PC-9 (cell line): ENCODE results near the gene AFAP1. TPM values are rescaled to one million over a fixed set of nuclear protein-coding genes. Genes with fewer than 3 reads are reported as not detected.

Experiments
- BruUV-seq: library from RNA; stranded (reverse); fragments of 400-500 nt; replicated peaks from 2 replicates; lab custom pipeline; 2021; lab: Mats Ljungman, UMichigan
- CTCF ChIA-PET: fragments of 300-600 bp; sonication (Branson Sonifier 250); formaldehyde crosslinking; loops from one replicate; lab custom pipeline; 2022; ENCODE audit warnings: antibody characterized with exemption; lab: Charles Lee
- POLR2A ChIA-PET: fragments of 300-600 bp; sonication (Branson Sonifier 250); formaldehyde crosslinking; loops from one replicate; lab custom pipeline; 2022; ENCODE audit warnings: antibody characterized with exemption; ENCODE audit not compliant: unreplicated experiment; lab: Charles Lee
- DNase-seq, 2 experiments: peaks; one replicate each; pipeline versions ENCODE4 v3.0.0 to v3.0.0-alpha.2; 2015 to 2022; ENCODE audit warnings: mixed read lengths in 1 of 2
- H2AFZ ChIP-seq: fragments of 200-600 bp; sonication (generic); 2 replicates; pipeline ENCODE4 v1.8.1; 2017; ENCODE audit warnings: antibody characterized with exemption
- H3F3A ChIP-seq: fragments of 200-600 bp; sonication (generic); 2 replicates; pipeline ENCODE4 v1.8.1; 2017; ENCODE audit warnings: antibody characterized with exemption, mild to moderate bottlenecking, low read depth; ENCODE audit not compliant: insufficient read depth
- H3K27ac ChIP-seq: fragments of 200-600 bp; sonication (generic); 2 replicates; pipeline ENCODE4 v1.6.1; 2016; ENCODE audit warnings: mixed run types
- H3K27me3 ChIP-seq: fragments of 200-600 bp; sonication (generic); 2 replicates; pipeline ENCODE4 v1.6.1; 2016; ENCODE audit warnings: low read depth, mixed run types; ENCODE audit not compliant: insufficient read depth
- H3K36me3 ChIP-seq: fragments of 200-600 bp; sonication (generic); 2 replicates; pipeline ENCODE4 v1.6.1; 2016; ENCODE audit warnings: low read depth, mixed run types
- H3K4me1 ChIP-seq: fragments of 200-600 bp; sonication (generic); replicated peaks from 2 replicates; pipeline ENCODE4 v1.6.1; 2016; ENCODE audit warnings: mixed run types; ENCODE audit not compliant: insufficient read depth
- H3K4me2 ChIP-seq: fragments of 200-600 bp; sonication (generic); 2 replicates; pipeline ENCODE4 v1.6.1; 2017; ENCODE audit warnings: mixed run types
- H3K4me3 ChIP-seq: fragments of 200-600 bp; sonication (generic); 2 replicates; pipeline ENCODE4 v1.6.1; 2016; ENCODE audit warnings: mixed run types
- H3K79me2 ChIP-seq: fragments of 200-600 bp; sonication (generic); 2 replicates; pipeline ENCODE4 v1.6.1; 2017; ENCODE audit warnings: low read depth, mixed run types
- H3K9me2 ChIP-seq: fragments of 200-600 bp; sonication (generic); 2 replicates; pipeline ENCODE4 v1.8.1; 2017; ENCODE audit warnings: mild to moderate bottlenecking; ENCODE audit not compliant: insufficient read depth
- H3K9me3 ChIP-seq: fragments of 200-600 bp; sonication (generic); 2 replicates; pipeline ENCODE4 v1.8.1; 2016; ENCODE audit warnings: low read depth; ENCODE audit not compliant: insufficient read depth
- H4K20me1 ChIP-seq: fragments of 200-600 bp; sonication (generic); 2 replicates; pipeline ENCODE4 v1.8.1; 2017; ENCODE audit not compliant: insufficient read depth
- CTCF ChIP-seq: fragments of 200-600 bp; sonication (generic); conservative IDR thresholded peaks from 2 replicates; pipeline ENCODE4 v1.6.1; 2017; ENCODE audit warnings: mixed run types, antibody characterized with exemption, mild to moderate bottlenecking, moderate library complexity
- EZH2 ChIP-seq: fragments of 200-600 bp; sonication (generic); IDR thresholded peaks from 2 replicates; pipeline ENCODE4 v1.8.0; 2017; ENCODE audit warnings: antibody characterized with exemption, low read depth
- intact Hi-C: fragments of 100-400 bp; cut with micrococcal nuclease; formaldehyde crosslinking; loops from one replicate; pipeline ENCODE4 v1.10.0; 2022; ENCODE audit not compliant: unreplicated experiment
- total RNA-seq: library from RNA; stranded (reverse); gene quantifications from 2 replicates; pipeline ENCODE4 v1.2.3, GENCODE V29; 2021

AFAP1 gene
- total RNA-seq, 1 experiment from 2014 or later: 69.6 TPM

- H4K20me1 ChIP-seq: peaks cover 53% of the 10 kb centered on the region
- H3K4me2 ChIP-seq: no peak overlapping the region
- no peaks in the 10 kb centered on the region for H3K27me3 ChIP-seq
- no TSS peak for BruUV-seq
- intact Hi-C loops: no loop called here
- ChIA-PET POLR2A (interaction anchor here (0.6 kb wide), 1 partner anchor 56 kb away, joined by 5 read pairs; no protein-coding TSS in a partner anchor), CTCF (no interaction called here)
- no peaks in the 10 kb centered on the region for H3K9me3 ChIP-seq
- peaks cover 5% of the 10 kb centered on the region; the same call in 1 of the 2 replicates for H3K79me2 ChIP-seq
- no peaks in the 10 kb centered on the region for H3K4me1 ChIP-seq
- H3K27ac ChIP-seq: no peak overlapping the region
- TF ChIP-seq CTCF (no peak), EZH2 (no peak)
- DNase-seq: peak in 1 of 2 experiments; percentile 25
- no peak overlapping the region for H2AFZ ChIP-seq
- peaks cover 81% of the 10 kb centered on the region for H3F3A ChIP-seq
- no peaks in the 10 kb centered on the region for H3K9me2 ChIP-seq
- no peak overlapping the region for H3K4me3 ChIP-seq
- peaks cover 53% of the 10 kb centered on the region for H3K36me3 ChIP-seq
Observed at GRCh38 chr4:7777017-7777710, 162.5 kb downstream of the AFAP1 start.

- no peak overlapping the region for H3K4me2 ChIP-seq
- no peak for TF ChIP-seq EZH2
- TF ChIP-seq CTCF: no peak
- H3K27me3 ChIP-seq: no peaks in the 10 kb centered on the region
- no peak overlapping the region for H3K27ac ChIP-seq
- H3K9me2 ChIP-seq: no peaks in the 10 kb centered on the region
- H3K79me2 ChIP-seq: peaks cover 5% of the 10 kb centered on the region; the same call in 1 of the 2 replicates
- H3K4me3 ChIP-seq: no peak overlapping the region
- no peak overlapping the region for H2AFZ ChIP-seq
- ChIA-PET CTCF (no interaction called here), POLR2A (no interaction called here)
- H3K4me1 ChIP-seq: no peaks in the 10 kb centered on the region
- H3K36me3 ChIP-seq: peaks cover 45% of the 10 kb centered on the region
- H3F3A ChIP-seq: peaks cover 81% of the 10 kb centered on the region
- intact Hi-C loops: no loop called here
- no TSS peak for BruUV-seq
- no peaks in the 10 kb centered on the region for H3K9me3 ChIP-seq
- H4K20me1 ChIP-seq: peaks cover 61% of the 10 kb centered on the region
- DNase-seq: no peak
Observed at GRCh38 chr4:7775396-7775795, 164.3 kb downstream of the AFAP1 start.

GRCh38 chr4:7774301-7775294, 165.1 kb downstream of the AFAP1 start:
- no peak overlapping the region for H2AFZ ChIP-seq
- intact Hi-C loops: no loop called here
- TSS peak; percentile 8 for BruUV-seq
- CTCF ChIA-PET: no interaction called here
- H3K79me2 ChIP-seq: peaks cover 5% of the 10 kb centered on the region; the same call in 1 of the 2 replicates
- H3K4me3 ChIP-seq: no peak overlapping the region
- POLR2A ChIA-PET: no interaction called here
- no peaks in the 10 kb centered on the region for H3K27me3 ChIP-seq
- no peaks in the 10 kb centered on the region for H3K9me2 ChIP-seq
- no peak for TF ChIP-seq CTCF
- no peak for TF ChIP-seq EZH2
- no peak overlapping the region for H3K4me2 ChIP-seq
- H3K36me3 ChIP-seq: peaks cover 39% of the 10 kb centered on the region
- H3K4me1 ChIP-seq: no peaks in the 10 kb centered on the region
- H3K27ac ChIP-seq: no peak overlapping the region
- DNase-seq: no peak
- H4K20me1 ChIP-seq: peaks cover 68% of the 10 kb centered on the region
- H3K9me3 ChIP-seq: no peaks in the 10 kb centered on the region
- H3F3A ChIP-seq: peaks cover 79% of the 10 kb centered on the region
